Stimulated activated CD8-positive, alpha-beta memory T cell treated with anti-CD3 and anti-CD28 coated beads, Interleukin-15, amount 100 ng/mL, for 48 hours (primary cell): ENCODE results near the gene HS6ST1.
"Not testable (repeated sequence)": the region's sequence is repeated elsewhere in the genome, so short reads cannot be mapped to it uniquely, and the experiment has no call there.

Experiments
- DNase-seq, 2 donors: peaks; one replicate each; pipeline ENCODE4 v3.0.0-alpha.2; 2020; ENCODE audit warnings: low read depth in 2 of 2

Gene HS6ST1

GRCh38 chr2:128321784-128322714 is 3.4 kb upstream of the HS6ST1 start:
- peak; percentile 61 to 70 for DNase-seq

DNA sequence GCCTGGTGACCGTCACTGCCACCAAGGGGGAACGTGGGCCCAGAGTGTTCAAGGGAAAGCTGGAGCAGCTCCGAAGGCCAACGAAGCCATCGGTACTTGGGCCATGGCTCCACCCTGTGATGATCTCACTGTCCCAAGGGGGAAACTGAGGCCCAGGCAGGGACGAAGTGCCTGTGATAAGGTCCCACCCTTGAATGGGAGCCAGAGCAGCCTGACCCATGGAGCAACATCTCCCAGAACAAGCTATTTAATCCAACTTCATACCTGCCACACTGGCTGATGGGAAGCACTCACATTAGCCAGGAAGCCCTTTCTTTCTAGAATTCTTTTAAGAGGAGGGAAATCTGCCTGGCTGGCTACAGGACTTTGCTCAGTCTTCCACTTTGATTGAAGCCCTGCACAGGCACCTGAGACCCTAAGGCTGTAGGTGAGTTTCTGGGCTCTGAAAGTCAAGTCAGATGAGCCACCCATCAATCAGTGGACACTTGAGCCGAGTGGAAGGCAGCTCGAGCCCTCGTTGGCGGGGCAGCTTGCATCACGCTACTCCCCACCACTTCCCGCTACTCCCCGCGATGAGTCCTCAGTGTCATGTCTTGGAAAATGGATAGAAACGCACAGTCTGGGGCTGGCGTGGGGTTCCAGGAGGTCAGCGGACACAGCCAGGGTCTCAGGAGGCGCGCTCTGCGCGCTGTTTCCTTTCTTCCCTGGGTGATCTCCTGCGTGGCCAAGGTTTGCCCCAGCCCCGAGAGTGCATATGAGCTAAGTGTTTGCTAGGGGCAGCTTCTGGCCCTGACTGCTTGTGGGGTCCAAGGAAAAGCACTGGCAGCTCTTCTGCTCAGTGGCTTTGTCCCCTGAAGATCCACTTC is 2.5 kb upstream of the HS6ST1 start:
- no peak for DNase-seq

GRCh38 chr2:128320192-128320905 is 1.7 kb upstream of the HS6ST1 start:
- DNase-seq: no peak

GRCh38 chr2:128319631-128320191 is 1.0 kb upstream of the HS6ST1 start:
- DNase-seq: no peak

- DNase-seq: not testable (repeated sequence)
Observed at GRCh38 chr2:128318245-128318644, 423 bp downstream of the HS6ST1 start.

DNA sequence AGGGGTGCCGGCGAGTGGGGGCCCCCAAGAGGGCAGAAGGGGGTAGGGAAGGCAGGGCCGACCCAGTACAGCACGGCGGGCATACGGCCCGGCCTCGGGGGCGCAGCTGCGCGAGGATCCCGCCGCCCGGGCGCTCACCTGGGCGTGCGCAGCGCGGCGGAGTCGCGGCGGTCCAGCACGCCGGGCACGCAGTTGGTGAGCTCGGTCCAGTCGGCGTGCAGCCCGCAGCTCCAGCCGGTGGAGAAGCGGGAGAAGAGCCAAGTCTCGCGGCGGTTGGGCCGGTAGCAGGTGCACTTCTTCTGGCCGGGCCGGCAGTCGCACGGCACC is 806 bp downstream of the HS6ST1 start:
- not testable (repeated sequence) for DNase-seq

GRCh38 chr2:128317181-128317898 is 1.3 kb downstream of the HS6ST1 start:
- DNase-seq: no peak

DNA sequence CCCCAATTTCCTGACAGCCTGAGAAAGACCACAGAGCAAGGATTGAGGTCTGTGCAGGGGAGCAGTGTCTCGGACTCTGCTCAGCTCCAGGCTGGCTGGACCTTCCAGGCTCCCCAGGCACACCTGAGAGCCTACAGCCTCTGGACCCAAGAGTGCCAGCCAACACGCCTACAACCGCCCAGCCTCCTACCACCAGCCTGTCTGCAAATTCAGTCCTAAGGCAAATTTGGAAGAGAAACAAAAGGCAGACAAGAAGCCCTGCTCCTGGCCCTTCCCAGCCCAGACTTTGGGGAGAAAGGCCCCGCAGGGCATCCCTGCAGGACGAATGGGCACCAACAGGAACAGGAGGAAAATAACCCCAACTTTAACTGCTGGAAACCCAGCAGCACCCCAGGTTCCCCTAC is 1.9 kb downstream of the HS6ST1 start:
- no peak for DNase-seq

GRCh38 chr2:128315829-128316776 is 2.6 kb downstream of the HS6ST1 start:
- DNase-seq: no peak

- DNase-seq: no peak
Observed at GRCh38 chr2:128315122-128315828, 3.4 kb downstream of the HS6ST1 start.

DNA sequence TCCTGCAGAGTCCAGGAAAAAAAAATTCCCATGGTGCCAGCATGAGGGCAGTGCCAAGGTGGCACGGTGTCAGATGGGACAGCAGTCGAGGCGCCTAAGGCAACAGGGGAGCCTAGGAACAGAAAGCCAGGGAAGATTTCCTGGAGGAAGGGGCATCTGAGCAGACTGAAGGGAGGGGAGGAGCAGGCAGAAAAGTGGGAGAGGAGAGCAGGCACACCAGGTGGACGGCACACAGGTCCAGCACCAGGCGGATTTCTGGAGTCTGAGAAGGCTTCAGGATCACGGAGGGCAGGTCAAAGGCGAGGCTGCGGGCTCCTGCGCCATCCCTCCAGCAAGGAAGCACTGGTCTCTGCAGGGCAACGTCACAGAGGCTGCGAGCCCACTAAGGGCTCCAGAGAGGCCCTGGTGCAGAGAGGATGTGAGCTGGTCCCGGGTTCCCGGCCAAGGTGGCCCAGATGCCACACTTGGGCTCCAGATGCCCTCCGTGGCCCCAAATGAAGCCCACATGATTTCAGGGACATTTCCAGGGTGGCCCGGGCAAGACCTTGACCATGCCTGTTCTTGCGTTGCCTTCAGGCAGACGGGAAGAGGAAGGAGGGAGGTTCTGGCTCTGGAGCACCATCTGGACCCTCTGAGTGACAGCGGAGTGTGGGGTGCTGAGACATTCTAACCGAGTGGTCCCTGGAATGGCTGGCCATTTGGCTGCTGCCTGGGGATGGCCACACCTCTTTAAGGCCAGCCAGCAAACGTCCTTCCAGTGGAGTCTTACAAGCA is 4.1 kb downstream of the HS6ST1 start:
- DNase-seq: no peak

- no peak for DNase-seq
Observed at GRCh38 chr2:128313931-128314347, 4.7 kb downstream of the HS6ST1 start.

GRCh38 chr2:128313091-128313836 is 5.4 kb downstream of the HS6ST1 start:
- no peak for DNase-seq

GRCh38 chr2:128312411-128312810 is 6.3 kb downstream of the HS6ST1 start:
- DNase-seq: no peak

GRCh38 chr2:128311755-128312341 is 6.8 kb downstream of the HS6ST1 start:
- DNase-seq: no peak

GRCh38 chr2:128311216-128311754 is 7.4 kb downstream of the HS6ST1 start:
- no peak for DNase-seq

DNA sequence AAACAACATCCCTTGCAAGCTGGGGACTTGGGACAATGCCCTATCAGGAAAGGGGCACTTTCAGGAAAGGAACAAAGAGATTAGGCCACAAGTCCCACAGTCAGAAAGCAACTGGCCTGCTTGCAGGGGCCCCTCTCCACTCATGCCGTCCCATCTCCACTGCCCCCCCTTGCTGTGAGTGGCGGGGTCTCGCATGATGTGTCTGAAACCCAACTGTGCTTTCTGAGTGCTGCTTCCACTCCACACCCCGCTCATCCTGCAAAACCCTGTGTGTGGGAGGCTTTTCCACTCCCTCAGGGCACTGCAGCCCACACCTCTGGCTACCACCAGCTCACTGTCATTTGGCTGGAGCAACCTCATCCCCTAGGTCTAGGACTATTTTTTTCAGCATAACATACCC is 7.9 kb downstream of the HS6ST1 start:
- no peak for DNase-seq
